ENCODE measurements around the gene SSR4. TPM values are rescaled to one million over a fixed set of nuclear protein-coding genes. Genes with fewer than 3 reads are reported as not detected.
A peak's percentile ranks its signal among the peaks of the same experiment; 100 is the strongest.

Gene SSR4
- total and polyA plus RNA-seq, 2 donors: 102 to 326 TPM

DNA sequence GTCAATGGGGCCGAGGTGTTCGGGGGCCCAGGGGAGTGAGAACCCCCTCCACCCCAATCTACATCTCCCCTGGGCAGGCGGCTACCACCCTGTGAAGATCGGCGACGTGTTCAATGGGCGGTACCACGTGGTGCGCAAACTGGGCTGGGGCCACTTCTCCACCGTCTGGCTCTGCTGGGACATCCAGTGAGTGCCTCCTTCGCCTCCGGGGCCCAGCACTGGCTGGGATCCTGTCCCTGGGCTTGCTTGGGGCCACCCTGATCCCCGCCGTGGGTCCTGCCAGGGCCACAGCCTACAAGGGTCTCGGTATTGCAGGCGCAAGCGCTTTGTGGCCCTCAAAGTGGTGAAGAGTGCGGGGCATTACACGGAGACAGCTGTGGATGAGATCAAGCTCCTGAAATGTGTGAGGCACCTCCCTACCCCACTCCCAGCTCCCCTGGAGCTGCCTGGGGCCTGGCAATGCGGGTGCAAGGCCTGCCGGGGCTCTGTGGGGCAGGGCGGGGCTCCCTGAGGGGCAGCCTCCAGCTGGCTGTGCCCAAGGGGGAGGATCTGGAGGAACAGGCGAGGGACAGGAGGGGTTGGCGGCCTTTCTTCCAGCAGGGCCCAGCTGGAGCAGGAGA is 12.9 kb upstream of the SSR4 start:
- H3K36me3 ChIP-seq (ENCODE audit: insufficient read depth): peaks cover 4% of the 10 kb centered on the region
- no peaks in the 10 kb centered on the region for H3K4me1 ChIP-seq (ENCODE audit: insufficient read depth)
- H3K27ac ChIP-seq (ENCODE audit: low read depth): no peak overlapping the region
- 63% methylated on average over 24 of the region's 24 CpGs for WGBS
- H3K4me3 ChIP-seq (ENCODE audit: low read depth, low read length): no peak overlapping the region
- no peak for DNase-seq (ENCODE audit: extremely low spot score)

GRCh38 chrX:153782313-153782712 is 12.2 kb upstream of the SSR4 start:
- no peaks in the 10 kb centered on the region for H3K4me1 ChIP-seq (ENCODE audit: insufficient read depth)
- WGBS: 66% methylated on average over 11 of the region's 11 CpGs
- peaks cover 4% of the 10 kb centered on the region for H3K36me3 ChIP-seq (ENCODE audit: insufficient read depth)
- no peak for DNase-seq (ENCODE audit: extremely low spot score)
- H3K27ac ChIP-seq (ENCODE audit: low read depth): no peak overlapping the region
- no peak overlapping the region for H3K4me3 ChIP-seq (ENCODE audit: low read depth, low read length)

DNA sequence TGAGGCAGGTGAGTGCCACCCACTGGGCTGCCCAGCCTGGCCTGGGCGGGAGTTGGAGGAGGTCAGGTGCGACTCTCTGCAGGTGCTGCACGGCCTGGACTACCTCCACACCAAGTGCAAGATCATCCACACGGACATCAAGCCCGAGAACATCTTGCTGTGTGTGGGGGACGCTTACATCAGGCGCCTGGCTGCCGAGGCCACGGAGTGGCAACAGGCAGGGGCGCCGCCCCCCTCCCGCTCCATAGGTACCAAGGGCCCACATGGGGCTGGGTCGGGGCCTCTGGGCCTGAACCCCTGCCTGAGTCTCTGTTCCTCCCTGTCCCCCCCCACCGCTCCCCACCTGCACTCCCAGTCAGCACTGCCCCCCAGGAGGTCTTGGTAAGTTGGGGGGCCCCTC is 11.6 kb upstream of the SSR4 start:
- Histone ChIP-seq H3K36me3 (ENCODE audit: insufficient read depth) (peaks cover 4% of the 10 kb centered on the region), H3K4me1 (ENCODE audit: insufficient read depth) (no peaks in the 10 kb centered on the region), H3K27ac (ENCODE audit: low read depth) (no peak overlapping the region), H3K4me3 (ENCODE audit: low read depth, low read length) (no peak overlapping the region)
- DNase-seq (ENCODE audit: extremely low spot score): no peak
- WGBS: 91% methylated on average over 14 of the region's 14 CpGs

DNA sequence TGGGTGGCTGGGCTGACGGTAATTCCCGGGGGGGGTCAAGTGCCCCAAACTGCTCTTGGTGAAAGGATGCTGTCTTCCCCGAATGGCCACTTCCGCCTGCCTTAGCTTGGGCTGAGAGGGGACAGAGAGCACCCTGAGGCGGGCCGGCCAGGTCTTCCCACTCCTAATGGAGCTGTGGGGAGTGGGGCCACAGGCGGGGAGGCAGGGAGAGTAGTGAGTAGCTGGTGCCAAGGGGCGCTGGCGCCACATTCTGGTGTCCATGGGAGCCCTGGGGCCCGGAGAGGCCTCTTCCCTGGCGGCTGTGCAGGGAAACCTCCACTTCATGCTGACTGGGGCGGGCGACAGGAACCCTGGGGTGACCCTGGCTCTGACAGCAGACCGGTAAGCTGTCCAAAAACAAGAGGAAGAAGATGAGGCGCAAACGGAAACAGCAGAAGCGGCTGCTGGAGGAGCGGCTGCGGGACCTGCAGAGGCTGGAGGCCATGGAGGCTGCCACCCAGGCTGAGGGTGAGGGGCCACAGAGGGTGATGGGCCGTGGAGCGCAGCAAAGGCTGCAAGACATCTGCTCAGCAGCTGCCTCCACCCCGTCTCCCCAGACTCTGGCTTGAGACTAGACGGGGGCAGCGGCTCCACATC is 11.0 kb upstream of the SSR4 start:
- peaks cover 4% of the 10 kb centered on the region for H3K36me3 ChIP-seq (ENCODE audit: insufficient read depth)
- DNase-seq (ENCODE audit: extremely low spot score): no peak

DNA sequence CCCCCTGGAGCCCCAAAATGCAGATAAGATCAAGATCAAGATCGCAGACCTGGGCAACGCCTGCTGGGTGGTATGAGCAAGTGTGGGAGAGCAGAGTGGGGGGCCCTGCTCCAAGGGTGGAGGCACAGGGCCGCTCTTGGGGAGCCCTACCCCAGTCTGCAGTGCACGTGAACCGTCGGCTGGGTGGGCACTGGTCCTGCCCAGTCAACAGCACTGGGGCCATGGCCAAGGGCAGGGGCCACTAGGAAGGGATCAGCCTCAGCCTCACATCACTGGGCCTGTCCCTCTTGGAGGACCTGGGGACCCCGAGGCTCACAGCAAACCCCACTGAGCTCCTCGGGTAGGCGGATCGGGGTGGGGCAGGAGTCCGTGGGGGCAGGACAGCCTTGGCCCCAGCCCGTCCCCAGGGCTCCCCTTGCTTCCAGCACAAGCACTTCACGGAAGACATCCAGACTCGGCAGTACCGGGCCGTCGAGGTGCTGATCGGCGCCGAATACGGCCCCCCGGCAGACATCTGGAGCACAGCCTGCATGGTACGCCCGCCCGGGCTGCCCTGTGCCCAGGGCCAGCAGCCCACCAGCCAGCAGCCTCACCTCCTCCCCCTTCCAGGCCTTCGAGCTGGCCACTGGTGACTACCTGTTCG is 10.0 kb upstream of the SSR4 start:
- Histone ChIP-seq H3K36me3 (ENCODE audit: insufficient read depth) (peaks cover 4% of the 10 kb centered on the region), H3K4me1 (ENCODE audit: insufficient read depth) (no peaks in the 10 kb centered on the region), H3K27ac (ENCODE audit: low read depth) (no peak overlapping the region), H3K4me3 (ENCODE audit: low read depth, low read length) (no peak overlapping the region)
- no peak for DNase-seq (ENCODE audit: extremely low spot score)
- WGBS: 86% methylated on average over 27 of the region's 27 CpGs

More for the DNA sequence above, 11.0 kb upstream of the SSR4 start:
- 77% methylated on average over 24 of the region's 24 CpGs for WGBS
- no peak overlapping the region for H3K27ac ChIP-seq (ENCODE audit: low read depth)
- no peaks in the 10 kb centered on the region for H3K4me1 ChIP-seq (ENCODE audit: insufficient read depth)
- H3K4me3 ChIP-seq (ENCODE audit: low read depth, low read length): no peak overlapping the region

DNA sequence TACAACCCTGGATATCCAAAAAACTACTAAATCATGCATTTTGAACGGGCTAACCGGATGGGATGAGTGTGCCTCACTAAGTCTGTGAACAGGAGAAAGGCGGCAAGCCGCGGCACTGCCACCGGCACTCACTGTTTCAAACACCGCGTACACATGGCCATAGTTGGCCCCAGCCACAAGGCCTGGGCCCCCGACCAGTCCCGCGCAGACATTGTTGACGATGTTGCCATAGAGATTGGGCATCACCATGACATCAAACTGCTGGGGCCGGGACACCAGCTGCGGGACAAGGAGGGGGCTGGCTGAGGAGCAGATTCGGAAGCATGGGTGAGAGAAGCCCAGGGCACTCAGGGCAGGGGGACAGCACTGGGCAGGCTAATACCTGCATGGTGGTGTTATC is 7.8 kb upstream of the SSR4 start:
- WGBS: 69% methylated on average over 15 of the region's 15 CpGs
- DNase-seq (ENCODE audit: extremely low spot score): no peak
- Histone ChIP-seq H3K27ac (ENCODE audit: low read depth) (no peak overlapping the region), H3K4me1 (ENCODE audit: insufficient read depth) (no peaks in the 10 kb centered on the region), H3K36me3 (ENCODE audit: insufficient read depth) (peaks cover 4% of the 10 kb centered on the region), H3K4me3 (ENCODE audit: low read depth, low read length) (no peak overlapping the region)

GRCh38 chrX:153789654-153790053 is 4.8 kb upstream of the SSR4 start:
- no peak for DNase-seq (ENCODE audit: extremely low spot score)
- peaks cover 4% of the 10 kb centered on the region for H3K36me3 ChIP-seq (ENCODE audit: insufficient read depth)
- no peak overlapping the region for H3K4me3 ChIP-seq (ENCODE audit: low read depth, low read length)
- 96% methylated on average over 12 of the region's 12 CpGs for WGBS
- no peaks in the 10 kb centered on the region for H3K4me1 ChIP-seq (ENCODE audit: insufficient read depth)
- H3K27ac ChIP-seq (ENCODE audit: low read depth): no peak overlapping the region

DNA sequence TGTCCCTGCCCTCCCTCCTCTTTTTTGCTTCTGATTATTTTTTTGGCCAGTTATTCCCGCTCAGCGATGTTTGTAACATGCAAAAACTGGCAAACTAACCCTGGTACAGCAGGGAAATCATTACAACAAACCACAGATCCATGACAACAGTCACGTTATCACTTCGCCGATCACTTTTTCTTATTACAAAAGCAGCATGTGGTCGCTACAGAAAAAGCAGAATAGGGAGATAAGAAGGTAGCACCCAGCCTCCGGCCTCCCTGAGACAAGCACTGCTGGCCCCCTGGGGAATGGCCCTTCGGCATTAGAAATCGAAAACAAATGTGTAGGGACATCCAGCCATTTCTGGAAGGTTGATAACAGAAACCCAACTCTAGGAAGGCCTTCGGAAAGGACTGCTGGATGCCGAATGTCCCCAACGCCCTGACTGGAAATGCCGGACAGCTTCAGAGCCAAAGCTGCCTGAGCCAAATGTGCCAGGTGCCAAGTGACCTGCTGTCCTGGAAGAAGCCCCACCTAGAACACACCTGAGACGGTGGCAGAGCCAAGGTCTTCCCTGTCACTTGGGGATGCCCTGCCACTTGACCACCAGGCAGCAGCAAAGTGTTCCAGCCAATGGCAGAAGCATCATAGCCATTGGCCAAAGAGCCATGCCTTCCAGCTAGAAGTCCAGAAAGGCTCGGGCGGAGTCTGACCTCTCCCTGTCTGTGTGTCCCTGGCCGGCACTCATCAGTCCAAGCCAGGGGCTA is 3.2 kb upstream of the SSR4 start:
- WGBS: 83% methylated on average over 17 of the region's 17 CpGs

GRCh38 chrX:153792368-153792767 is 2.1 kb upstream of the SSR4 start:
- no peaks in the 10 kb centered on the region for H3K36me3 ChIP-seq (ENCODE audit: insufficient read depth)
- H3K27ac ChIP-seq (ENCODE audit: low read depth): no peak overlapping the region
- 90% methylated on average over 6 of the region's 6 CpGs for WGBS
- no peak for DNase-seq (ENCODE audit: extremely low spot score)
- H3K4me1 ChIP-seq (ENCODE audit: insufficient read depth): no peaks in the 10 kb centered on the region
- no peak overlapping the region for H3K4me3 ChIP-seq (ENCODE audit: low read depth, low read length)

More for the DNA sequence above, 3.2 kb upstream of the SSR4 start:
- no peaks in the 10 kb centered on the region for H3K4me1 ChIP-seq (ENCODE audit: insufficient read depth)
- DNase-seq (ENCODE audit: extremely low spot score): no peak
- H3K27ac ChIP-seq (ENCODE audit: low read depth): no peak overlapping the region
- no peaks in the 10 kb centered on the region for H3K36me3 ChIP-seq (ENCODE audit: insufficient read depth)
- no peak overlapping the region for H3K4me3 ChIP-seq (ENCODE audit: low read depth, low read length)

GRCh38 chrX:153793291-153793690 is 1.2 kb upstream of the SSR4 start:
- H3K36me3 ChIP-seq (ENCODE audit: insufficient read depth): peaks cover under 1% of the 10 kb centered on the region
- H3K27ac ChIP-seq (ENCODE audit: low read depth): no peak overlapping the region
- H3K4me1 ChIP-seq (ENCODE audit: insufficient read depth): no peaks in the 10 kb centered on the region
- H3K4me3 ChIP-seq (ENCODE audit: low read depth, low read length): peak overlapping the region; percentile 31
- no peak for DNase-seq (ENCODE audit: extremely low spot score)
- 4% methylated on average over 7 of the region's 7 CpGs for WGBS

DNA sequence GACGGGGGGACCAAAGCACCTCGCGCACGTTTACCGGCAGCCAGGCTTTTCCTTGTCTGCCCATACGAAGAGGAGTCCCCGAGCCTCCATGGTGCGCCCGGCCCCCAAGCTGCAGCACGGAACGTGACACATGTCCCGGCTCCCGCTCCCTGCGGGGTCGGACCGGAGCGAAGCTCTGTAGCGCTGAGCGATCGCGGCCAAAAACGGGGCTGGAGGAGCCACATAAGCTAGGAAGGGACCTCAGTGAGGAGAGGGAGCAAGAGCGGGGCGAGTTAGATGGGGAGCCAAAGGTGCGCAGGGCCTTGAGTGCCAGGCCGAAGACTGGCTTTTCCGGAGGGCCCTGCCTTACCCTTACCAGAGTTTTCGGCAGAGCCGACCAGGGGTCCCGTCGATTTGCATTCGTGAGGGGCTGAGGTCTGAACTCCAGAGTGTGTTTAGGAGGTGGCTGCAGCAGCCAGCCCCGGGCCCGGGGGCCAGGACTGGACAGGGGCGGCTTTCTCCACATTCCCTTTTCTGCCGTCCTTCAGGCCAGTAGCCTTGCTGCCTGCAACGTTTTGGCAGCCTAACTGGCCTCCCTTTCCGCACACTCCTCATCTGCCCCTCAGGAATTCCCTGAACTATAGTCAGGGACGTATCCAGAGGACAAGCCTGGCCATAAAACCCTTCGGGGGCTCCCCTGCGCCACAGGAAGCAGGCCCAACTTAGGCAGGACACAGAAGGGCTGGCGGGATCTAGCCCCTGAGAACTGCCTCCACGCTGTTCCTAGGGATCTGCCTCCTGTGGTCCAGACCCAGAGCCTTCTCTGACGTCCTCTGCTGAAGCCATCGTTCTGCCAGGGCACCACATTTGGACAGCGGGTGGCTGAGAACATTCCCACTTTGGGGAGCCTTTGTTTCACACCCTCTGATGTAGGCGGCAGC is 689 bp downstream of the SSR4 start:
- Histone ChIP-seq H3K36me3 (ENCODE audit: insufficient read depth) (peaks cover 2% of the 10 kb centered on the region), H3K27ac (ENCODE audit: low read depth) (peak overlapping the region; percentile 47), H3K4me1 (ENCODE audit: insufficient read depth) (no peaks in the 10 kb centered on the region), H3K4me3 (ENCODE audit: low read depth, low read length) (peak overlapping the region; percentile 79)
- no peak for DNase-seq (ENCODE audit: extremely low spot score)
- 4% methylated on average over 47 of the region's 47 CpGs for WGBS

DNA sequence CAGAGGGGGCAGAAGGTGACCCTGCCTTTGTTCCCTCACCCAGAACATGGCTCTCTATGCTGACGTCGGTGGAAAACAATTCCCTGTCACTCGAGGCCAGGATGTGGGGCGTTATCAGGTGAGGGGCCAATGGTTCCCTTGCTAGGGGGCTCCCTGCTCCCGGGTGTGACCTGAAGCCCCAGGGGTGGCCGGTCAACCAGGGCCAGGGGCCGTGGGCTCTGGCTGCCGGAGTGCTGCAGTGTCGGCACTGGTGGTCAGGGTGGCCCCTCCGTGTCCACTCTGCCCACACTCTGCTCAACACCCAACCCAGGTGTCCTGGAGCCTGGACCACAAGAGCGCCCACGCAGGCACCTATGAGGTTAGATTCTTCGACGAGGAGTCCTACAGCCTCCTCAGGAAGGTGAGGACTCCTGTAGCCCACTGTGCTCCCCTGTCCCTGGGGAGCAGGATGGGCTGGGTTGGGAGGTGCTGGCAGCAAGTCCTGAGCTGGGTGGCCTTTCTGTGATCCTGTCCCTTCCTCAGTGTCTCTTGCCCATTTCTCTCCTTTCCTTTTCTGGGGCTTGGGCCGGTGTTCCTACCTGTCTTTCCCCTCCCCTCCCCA is 3.0 kb downstream of the SSR4 start:
- H3K36me3 ChIP-seq (ENCODE audit: insufficient read depth): peaks cover 2% of the 10 kb centered on the region
- no peak for DNase-seq (ENCODE audit: extremely low spot score)
- no peak overlapping the region for H3K4me3 ChIP-seq (ENCODE audit: low read depth, low read length)
- no peaks in the 10 kb centered on the region for H3K4me1 ChIP-seq (ENCODE audit: insufficient read depth)
- WGBS: 89% methylated on average over 15 of the region's 15 CpGs
- H3K27ac ChIP-seq (ENCODE audit: low read depth): no peak overlapping the region

DNA sequence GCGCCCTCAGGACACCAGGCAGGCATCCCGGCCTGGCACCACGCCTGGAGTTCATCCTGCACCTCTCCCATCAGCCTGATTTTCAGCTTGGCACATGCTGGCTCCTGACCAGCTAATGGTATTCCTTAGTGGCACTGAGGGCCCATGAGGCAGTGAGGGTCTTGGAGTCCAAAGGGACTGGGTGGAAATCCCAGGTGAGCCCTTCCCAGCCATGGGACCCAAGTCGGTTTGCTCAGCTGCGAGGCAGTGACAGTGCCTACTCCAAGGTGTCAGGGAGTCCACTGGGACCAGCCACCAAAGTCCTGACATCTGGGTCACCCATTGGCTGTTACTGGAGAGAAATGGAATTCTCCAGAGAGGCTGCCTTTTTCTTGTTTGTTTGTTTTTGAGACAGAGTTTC is 4.9 kb downstream of the SSR4 start:
- H3K27ac ChIP-seq (ENCODE audit: low read depth): no peak overlapping the region

More for the DNA sequence above, 4.9 kb downstream of the SSR4 start:
- Histone ChIP-seq H3K4me3 (ENCODE audit: low read depth, low read length) (no peak overlapping the region), H3K4me1 (ENCODE audit: insufficient read depth) (no peaks in the 10 kb centered on the region), H3K36me3 (ENCODE audit: insufficient read depth) (peaks cover 2% of the 10 kb centered on the region)
- 88% methylated on average over 5 of the region's 5 CpGs for WGBS
- no peak for DNase-seq (ENCODE audit: extremely low spot score)
